HepG2 (cell line): ENCODE results near the gene VRK1. TPM values are rescaled to one million over a fixed set of nuclear protein-coding genes. Genes with fewer than 3 reads are reported as not detected.

Source experiments
- AKNA ChIP-seq: sonication (generic); formaldehyde crosslinking; IDR thresholded peaks from 2 replicates; pipeline ENCODE4 v1.4.0; 2020; ENCODE audit warnings: missing genetic modification reagents, borderline replicate concordance
- BCL3 ChIP-seq: sonication (generic); formaldehyde crosslinking; IDR thresholded peaks from 2 replicates; pipeline ENCODE4 v1.5.1; 2020; ENCODE audit warnings: mild to moderate bottlenecking, missing genetic modification reagents, moderate library complexity
- CCDC6 ChIP-seq: sonication (generic); formaldehyde crosslinking; IDR thresholded peaks from 2 replicates; pipeline ENCODE4 v1.8.1; 2022; ENCODE audit warnings: mild to moderate bottlenecking, missing genetic modification reagents, moderate library complexity
- FOXA3 ChIP-seq: IDR thresholded peaks from 2 replicates; pipeline ENCODE4 v1.6.1; 2016; ENCODE audit warnings: missing genetic modification reagents, missing compliant biosample characterization
- HOXA3 ChIP-seq: sonication (generic); formaldehyde crosslinking; IDR thresholded peaks from 2 replicates; pipeline ENCODE4 v1.5.0; 2020; ENCODE audit warnings: missing genetic modification reagents
- KAT8 ChIP-seq: IDR thresholded peaks from 2 replicates; pipeline ENCODE4 v1.6.1; 2016; ENCODE audit warnings: missing genetic modification reagents, missing compliant biosample characterization
- MLLT10 ChIP-seq: sonication (generic); formaldehyde crosslinking; IDR thresholded peaks from 2 replicates; pipeline ENCODE4 v1.4.0; 2020; ENCODE audit warnings: missing genetic modification reagents
- NFYB ChIP-seq: sonication (generic); formaldehyde crosslinking; IDR thresholded peaks from 2 replicates; pipeline ENCODE4 v1.4.0; 2020; ENCODE audit warnings: missing genetic modification reagents
- NR3C1 ChIP-seq: sonication (generic); formaldehyde crosslinking; IDR thresholded peaks from 2 replicates; pipeline ENCODE4 v1.4.0; 2020; ENCODE audit warnings: missing genetic modification reagents
- PRPF4 ChIP-seq: fragments of 200-400 bp; formaldehyde crosslinking; IDR thresholded peaks from 2 replicates; pipeline ENCODE4 v1.6.1; 2016; ENCODE audit warnings: low read length, low read depth; ENCODE audit not compliant: poor library complexity, severe bottlenecking
- RBAK ChIP-seq: sonication (generic); formaldehyde crosslinking; IDR thresholded peaks from 2 replicates; pipeline ENCODE4 v1.5.1; 2020; ENCODE audit warnings: mild to moderate bottlenecking, missing genetic modification reagents
- SIN3B ChIP-seq: fragments of 150-350 bp; IDR thresholded peaks from 2 replicates; pipeline ENCODE4 v1.6.1; 2014; ENCODE audit warnings: low read length
- SMAD9 ChIP-seq: sonication (generic); formaldehyde crosslinking; IDR thresholded peaks from 2 replicates; pipeline ENCODE4 v1.5.1; 2020; ENCODE audit warnings: mild to moderate bottlenecking, missing genetic modification reagents
- SUZ12 ChIP-seq: fragments of 150-350 bp; IDR thresholded peaks from 2 replicates; pipeline ENCODE4 v1.6.1; 2014; ENCODE audit warnings: low read depth, low read length
- ZBTB34 ChIP-seq: sonication (generic); formaldehyde crosslinking; IDR thresholded peaks from 2 replicates; pipeline ENCODE4 v1.8.0; 2022; ENCODE audit warnings: mild to moderate bottlenecking, missing genetic modification reagents
- ZBTB8A ChIP-seq: sonication (generic); formaldehyde crosslinking; IDR thresholded peaks from 2 replicates; pipeline ENCODE4 v1.4.0; 2020; ENCODE audit warnings: mild to moderate bottlenecking, low read depth, missing genetic modification reagents, borderline replicate concordance
- ZKSCAN1 ChIP-seq: fragments of 150-350 bp; IDR thresholded peaks from 2 replicates; pipeline ENCODE4 v1.6.1; 2014; ENCODE audit warnings: low read length
- ZNF138 ChIP-seq: sonication (generic); formaldehyde crosslinking; IDR thresholded peaks from 2 replicates; pipeline ENCODE4 v1.5.0; 2020; ENCODE audit warnings: mild to moderate bottlenecking, low read depth, missing genetic modification reagents
- ZNF205 ChIP-seq: IDR thresholded peaks from 2 replicates; pipeline ENCODE4 v1.6.1; 2018; ENCODE audit warnings: missing biosample characterization, missing genetic modification reagents
- ZNF24 ChIP-seq: fragments of 450-650 bp; IDR thresholded peaks from 2 replicates; pipeline ENCODE4 v1.6.1; 2017; ENCODE audit warnings: antibody characterized with exemption, mild to moderate bottlenecking
- ZNF704 ChIP-seq: sonication (generic); formaldehyde crosslinking; IDR thresholded peaks from 2 replicates; pipeline ENCODE4 v1.8.1; 2023; ENCODE audit warnings: mild to moderate bottlenecking, inconsistent platforms, moderate library complexity, missing genetic modification reagents, borderline replicate concordance
- ZNF891 ChIP-seq: sonication (generic); formaldehyde crosslinking; IDR thresholded peaks from 2 replicates; pipeline ENCODE4 v1.5.0; 2020; ENCODE audit warnings: mild to moderate bottlenecking, missing genetic modification reagents
- polyA plus RNA-seq, 8 experiments: library from polyadenylated mRNA; depleted of rRNA in 3 of 8; stranded (reverse) in 7 of 8; unstranded in 1 of 8; fragments of >200 nt; fragmentation: Illumina TruSeq in 4 of 8; extraction: Trizol in 4 of 8; gene quantifications; 2 replicates each; pipeline versions ENCODE4 v1.2.1 to v1.2.3, GENCODE V29; 2011 to 2016; ENCODE audit warnings: low read depth in 4 of 8, missing spikeins in 1 of 8, mixed read lengths in 1 of 8; ENCODE audit not compliant: insufficient read depth in 1 of 8
- total RNA-seq, 5 experiments: library from RNA; depleted of rRNA; stranded (reverse); fragments of >200 nt; fragmentation: Illumina TruSeq; extraction: Trizol; gene quantifications; 2 replicates each; pipeline ENCODE4 v1.2.3, GENCODE V29; 2016; ENCODE audit warnings: low read depth in 1 of 5

The VRK1 gene
- total and polyA plus RNA-seq, 2 of the 13 experiments (the other 11 are each of a cell fraction or from before 2014, with no cell fraction given) = 7.9 to 51.3 TPM

- no peak; the same call in 1 of the 2 replicates for TF ChIP-seq ZNF891
- peak; percentile 62 for TF ChIP-seq KAT8 (CRISPR knock-in tag)
- no peak for TF ChIP-seq SMAD9
- TF ChIP-seq CCDC6 = no peak; the same call in 1 of the 2 replicates
- no peak for TF ChIP-seq ZBTB34 (CRISPR knock-in tag)
- TF ChIP-seq ZNF704 (CRISPR knock-in tag) = 0 out of 2 replicates have a peak, but pooled peaks have one; percentile 43
- peak; percentile 89 for TF ChIP-seq NFYB
- TF ChIP-seq ZKSCAN1 = no peak
- no peak for TF ChIP-seq AKNA (CRISPR knock-in tag)
- no peak for TF ChIP-seq ZNF24
- TF ChIP-seq FOXA3 (CRISPR knock-in tag) = no peak; the same call in 1 of the 2 replicates
- no peak for TF ChIP-seq NR3C1
- peak; percentile 85 for TF ChIP-seq HOXA3 (CRISPR knock-in tag)
- TF ChIP-seq RBAK (CRISPR knock-in tag) = no peak
- TF ChIP-seq SUZ12 = peak; percentile 85
- no peak for TF ChIP-seq MLLT10 (CRISPR knock-in tag)
- no peak for TF ChIP-seq ZBTB8A (CRISPR knock-in tag)
- TF ChIP-seq ZNF205 = no peak
- no peak for TF ChIP-seq PRPF4
- no peak for TF ChIP-seq BCL3 (CRISPR knock-in tag)
- TF ChIP-seq SIN3B = peak; percentile 95
- peak; percentile 62; the same call in 1 of the 2 replicates for TF ChIP-seq ZNF138 (CRISPR knock-in tag)
These were observed at the start of gene VRK1 (continued) for GRCh38 chr14:96796851-96797581.
